Mammary epithelial cell (primary cell): ENCODE results near the gene MYOZ3.

Source experiments
- EZH2 ChIP-seq: IDR thresholded peaks from 2 replicates; pipeline ENCODE4 v1.6.1; 2012; ENCODE audit warnings: low read length, inconsistent platforms, borderline replicate concordance
- TF ChIP-seq, protein P1 (sequence below), 2 donors: IDR thresholded peaks in 1 of 2; conservative IDR thresholded peaks in 1 of 2; 2 replicates each; pipeline ENCODE4 v1.5.1; 2011 to 2012; ENCODE audit warnings: inconsistent platforms in 2 of 2, low read length in 2 of 2, mild to moderate bottlenecking in 2 of 2, control low read depth in 1 of 2, low read depth in 1 of 2; ENCODE audit not compliant: insufficient read depth in 1 of 2; ENCODE audit errors: extremely low read depth in 1 of 2

DNA sequence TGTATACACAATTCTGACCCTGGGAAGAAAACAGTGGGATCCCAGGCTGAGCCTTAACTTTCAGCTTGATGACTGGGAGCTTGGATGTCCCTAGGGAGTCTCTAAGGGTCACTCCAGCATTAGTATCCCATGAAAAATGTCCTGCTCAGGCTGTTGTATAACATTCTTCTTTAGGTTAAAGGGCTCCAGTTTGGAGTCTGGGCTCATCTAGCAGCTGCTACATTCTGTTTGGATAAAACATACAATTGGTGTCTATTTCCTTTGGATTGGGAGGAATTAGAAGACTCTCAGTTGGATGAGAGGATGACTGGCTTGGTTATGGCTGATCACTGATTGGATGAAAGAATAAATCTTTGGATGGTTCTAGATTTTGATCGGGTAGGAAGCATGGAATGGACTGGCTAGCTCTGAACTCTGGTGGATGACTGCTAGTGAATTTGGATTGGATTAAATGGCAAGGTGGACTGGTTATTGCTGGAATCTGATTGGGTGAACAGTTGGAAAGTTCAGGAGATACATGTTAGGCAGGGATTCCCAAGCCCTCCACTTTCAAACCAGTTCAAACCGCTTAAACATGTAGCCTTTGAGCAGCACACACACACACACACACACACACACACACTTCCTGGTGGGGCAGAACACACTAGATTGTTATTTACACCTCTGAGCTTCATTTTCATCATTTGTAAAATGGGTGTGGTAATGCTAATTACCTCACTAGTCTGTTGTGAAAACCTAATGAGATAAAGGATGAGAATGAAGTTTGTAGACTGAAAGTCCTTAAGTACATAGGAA lies 7.1 kb upstream of the MYOZ3 start:
- TF ChIP-seq, protein P1, sequence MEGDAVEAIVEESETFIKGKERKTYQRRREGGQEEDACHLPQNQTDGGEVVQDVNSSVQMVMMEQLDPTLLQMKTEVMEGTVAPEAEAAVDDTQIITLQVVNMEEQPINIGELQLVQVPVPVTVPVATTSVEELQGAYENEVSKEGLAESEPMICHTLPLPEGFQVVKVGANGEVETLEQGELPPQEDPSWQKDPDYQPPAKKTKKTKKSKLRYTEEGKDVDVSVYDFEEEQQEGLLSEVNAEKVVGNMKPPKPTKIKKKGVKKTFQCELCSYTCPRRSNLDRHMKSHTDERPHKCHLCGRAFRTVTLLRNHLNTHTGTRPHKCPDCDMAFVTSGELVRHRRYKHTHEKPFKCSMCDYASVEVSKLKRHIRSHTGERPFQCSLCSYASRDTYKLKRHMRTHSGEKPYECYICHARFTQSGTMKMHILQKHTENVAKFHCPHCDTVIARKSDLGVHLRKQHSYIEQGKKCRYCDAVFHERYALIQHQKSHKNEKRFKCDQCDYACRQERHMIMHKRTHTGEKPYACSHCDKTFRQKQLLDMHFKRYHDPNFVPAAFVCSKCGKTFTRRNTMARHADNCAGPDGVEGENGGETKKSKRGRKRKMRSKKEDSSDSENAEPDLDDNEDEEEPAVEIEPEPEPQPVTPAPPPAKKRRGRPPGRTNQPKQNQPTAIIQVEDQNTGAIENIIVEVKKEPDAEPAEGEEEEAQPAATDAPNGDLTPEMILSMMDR (conservative IDR thresholded peaks at IDR 0.05 in 1 of 2, IDR thresholded peaks at IDR 0.05 in 1 of 2; ENCODE audit: extremely low read depth in 1 of 2, insufficient read depth in 1 of 2, low read depth in 1 of 2, low read length in 2 of 2), result no peak
- no peak for TF ChIP-seq EZH2
